ENCODE results near the gene WRAP73. TPM values are rescaled to one million over a fixed set of nuclear protein-coding genes. Genes with fewer than 3 reads are reported as not detected.

The WRAP73 gene
- total and polyA plus RNA-seq, 12 donors = 7.5 to 16.5 (median 10.3) TPM

- no peak overlapping the region for H3K27ac ChIP-seq
- no peaks in the 10 kb centered on the region for H3K4me1 ChIP-seq
- 96 to 97% methylated on average over 26 of the region's 26 CpGs for WGBS, 2 donors
- ATAC-seq (peak in 1 of 8 donors; percentile 25), DNase-seq (no peak)
- intact Hi-C loops (cut with DNase I) = no loop called here
- H3K4me3 ChIP-seq = no peak overlapping the region
- H3K27me3 ChIP-seq = no peaks in the 10 kb centered on the region
- TF ChIP-seq, protein P1, sequence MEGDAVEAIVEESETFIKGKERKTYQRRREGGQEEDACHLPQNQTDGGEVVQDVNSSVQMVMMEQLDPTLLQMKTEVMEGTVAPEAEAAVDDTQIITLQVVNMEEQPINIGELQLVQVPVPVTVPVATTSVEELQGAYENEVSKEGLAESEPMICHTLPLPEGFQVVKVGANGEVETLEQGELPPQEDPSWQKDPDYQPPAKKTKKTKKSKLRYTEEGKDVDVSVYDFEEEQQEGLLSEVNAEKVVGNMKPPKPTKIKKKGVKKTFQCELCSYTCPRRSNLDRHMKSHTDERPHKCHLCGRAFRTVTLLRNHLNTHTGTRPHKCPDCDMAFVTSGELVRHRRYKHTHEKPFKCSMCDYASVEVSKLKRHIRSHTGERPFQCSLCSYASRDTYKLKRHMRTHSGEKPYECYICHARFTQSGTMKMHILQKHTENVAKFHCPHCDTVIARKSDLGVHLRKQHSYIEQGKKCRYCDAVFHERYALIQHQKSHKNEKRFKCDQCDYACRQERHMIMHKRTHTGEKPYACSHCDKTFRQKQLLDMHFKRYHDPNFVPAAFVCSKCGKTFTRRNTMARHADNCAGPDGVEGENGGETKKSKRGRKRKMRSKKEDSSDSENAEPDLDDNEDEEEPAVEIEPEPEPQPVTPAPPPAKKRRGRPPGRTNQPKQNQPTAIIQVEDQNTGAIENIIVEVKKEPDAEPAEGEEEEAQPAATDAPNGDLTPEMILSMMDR (IDR thresholded peaks at IDR 0.05) = no peak
- no peaks in the 10 kb centered on the region for H3K9me3 ChIP-seq
- peaks cover 0 to 85% (median 23%) of the 10 kb centered on the region in 9 donors for H3K36me3 ChIP-seq
Observed at GRCh38 chr1:3641046-3641760, 8.7 kb downstream of the WRAP73 start.

DNA sequence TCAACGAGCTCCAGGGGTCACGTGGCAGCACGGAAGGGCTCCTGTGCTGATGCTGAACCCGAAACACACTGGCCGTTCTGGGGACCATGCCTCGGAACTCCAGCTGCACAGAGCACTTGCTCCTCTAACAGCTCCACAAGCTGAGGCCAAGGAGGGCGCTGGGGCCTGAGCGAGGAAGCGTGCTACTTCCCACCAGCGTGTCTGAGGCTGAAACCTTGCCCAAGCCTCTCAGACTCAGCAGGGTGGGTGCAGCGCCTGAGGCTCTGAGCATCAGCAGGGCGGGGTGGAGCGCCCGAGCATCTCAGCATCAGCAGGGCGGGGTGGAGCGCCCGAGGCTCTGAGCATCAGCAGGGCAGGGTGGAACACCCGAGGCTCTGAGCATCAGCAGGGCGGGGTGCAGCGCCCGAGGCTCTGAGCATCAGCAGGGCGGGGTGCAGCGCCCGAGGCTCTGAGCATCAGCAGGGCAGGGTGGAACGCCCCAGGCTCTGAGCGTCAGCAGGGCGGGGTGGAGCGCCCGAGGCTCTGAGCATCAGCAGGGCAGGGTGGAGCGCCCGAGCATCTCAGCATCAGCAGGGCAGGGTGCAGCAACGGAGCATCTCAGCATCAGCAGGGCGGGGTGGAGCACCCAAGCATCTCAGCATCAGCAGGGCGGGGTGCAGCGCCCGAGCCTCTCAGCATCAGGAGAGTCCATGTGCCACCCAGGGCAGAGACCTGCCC is 9.6 kb downstream of the WRAP73 start:
- ATAC-seq = no peak
- intact Hi-C loops (cut with DNase I) = no loop called here
- WGBS, 2 donors = 90 to 91% methylated on average over 36 of the region's 36 CpGs
- H3K4me1 ChIP-seq = no peaks in the 10 kb centered on the region
- no peaks in the 10 kb centered on the region for H3K9me3 ChIP-seq
- no peak for DNase-seq
- no peak overlapping the region for H3K4me3 ChIP-seq
- H3K27ac ChIP-seq = no peak overlapping the region
- no peaks in the 10 kb centered on the region for H3K27me3 ChIP-seq
- TF ChIP-seq, protein P1 (IDR thresholded peaks at IDR 0.05) = no peak
- H3K36me3 ChIP-seq = peaks cover 0 to 85% (median 25%) of the 10 kb centered on the region in 9 donors

DNA sequence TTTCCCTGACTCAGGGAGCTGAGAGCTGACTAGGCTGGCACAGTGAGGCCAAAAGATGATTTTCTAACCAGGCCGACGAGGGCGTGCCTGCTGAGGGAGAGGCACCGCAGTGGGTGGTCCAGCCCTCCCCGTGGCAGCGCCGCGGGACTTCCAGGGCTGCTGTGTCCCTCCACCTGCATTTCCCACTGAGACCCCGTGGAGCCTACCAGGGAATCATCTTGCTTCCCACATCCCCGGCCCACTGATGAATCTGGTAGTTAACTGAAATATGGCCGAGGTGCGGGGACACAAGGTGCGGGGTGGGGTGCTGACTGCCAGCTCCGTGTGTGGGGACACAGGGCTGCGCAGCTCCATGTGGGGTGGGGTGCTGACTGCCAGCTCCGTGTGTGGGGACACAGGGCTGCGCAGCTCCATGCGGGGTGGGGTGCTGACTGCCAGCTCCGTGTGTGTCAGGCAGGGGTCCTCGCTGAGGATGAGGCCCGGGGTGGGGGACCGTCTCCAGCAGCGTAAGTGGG is 10.4 kb downstream of the WRAP73 start:
- no peak for ATAC-seq

DNA sequence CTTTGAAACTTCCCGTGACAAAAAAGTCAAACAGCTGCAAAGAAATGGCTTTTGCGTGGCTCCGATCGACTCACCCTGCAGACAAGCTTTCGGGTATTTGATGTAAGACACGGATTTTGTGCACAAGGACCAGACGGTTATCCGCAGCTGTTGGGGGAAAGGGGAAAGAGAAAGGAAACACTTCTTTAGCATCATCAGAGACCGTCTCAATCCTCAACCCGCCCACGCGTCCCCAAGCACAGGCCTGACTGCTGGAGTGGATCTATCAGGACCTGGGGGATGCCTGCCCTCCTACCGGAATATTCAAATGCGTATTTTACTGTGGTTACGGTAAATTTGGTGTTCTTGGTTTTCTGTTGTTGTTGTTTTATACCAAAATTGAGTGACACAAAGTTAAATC is 11.2 kb downstream of the WRAP73 start:
- Histone ChIP-seq H3K4me1 (no peaks in the 10 kb centered on the region), H3K27me3 (no peaks in the 10 kb centered on the region), H3K4me3 (no peak overlapping the region), H3K36me3 (peaks cover 0 to 91% (median 38%) of the 10 kb centered on the region in 9 donors), H3K27ac (no peak overlapping the region), H3K9me3 (no peaks in the 10 kb centered on the region)
- DNase-seq = no peak
- TF ChIP-seq, protein P1 (IDR thresholded peaks at IDR 0.05) = no peak
- WGBS, 2 donors = 89 to 91% methylated on average over 15 of the region's 15 CpGs
- intact Hi-C loops (cut with DNase I) = no loop called here
- ATAC-seq = no peak

More for the DNA sequence above, 10.4 kb downstream of the WRAP73 start:
- WGBS, 2 donors = 92% methylated on average over 23 of the region's 23 CpGs
- Histone ChIP-seq H3K9me3 (no peaks in the 10 kb centered on the region), H3K4me1 (no peaks in the 10 kb centered on the region), H3K27me3 (no peaks in the 10 kb centered on the region), H3K27ac (no peak overlapping the region), H3K36me3 (peaks cover 0 to 86% (median 33%) of the 10 kb centered on the region in 9 donors), H3K4me3 (no peak overlapping the region)
- no peak for DNase-seq
- intact Hi-C loops (cut with DNase I) = no loop called here
- TF ChIP-seq, protein P1 (IDR thresholded peaks at IDR 0.05) = no peak
